Amniotic stem cell (primary cell): ENCODE results near the gene GNB3.

Experiments used
- DNase-seq: peaks from one replicate; lab custom pipeline; 2025; lab: John Stamatoyannopoulos, UW

The GNB3 gene

DNA sequence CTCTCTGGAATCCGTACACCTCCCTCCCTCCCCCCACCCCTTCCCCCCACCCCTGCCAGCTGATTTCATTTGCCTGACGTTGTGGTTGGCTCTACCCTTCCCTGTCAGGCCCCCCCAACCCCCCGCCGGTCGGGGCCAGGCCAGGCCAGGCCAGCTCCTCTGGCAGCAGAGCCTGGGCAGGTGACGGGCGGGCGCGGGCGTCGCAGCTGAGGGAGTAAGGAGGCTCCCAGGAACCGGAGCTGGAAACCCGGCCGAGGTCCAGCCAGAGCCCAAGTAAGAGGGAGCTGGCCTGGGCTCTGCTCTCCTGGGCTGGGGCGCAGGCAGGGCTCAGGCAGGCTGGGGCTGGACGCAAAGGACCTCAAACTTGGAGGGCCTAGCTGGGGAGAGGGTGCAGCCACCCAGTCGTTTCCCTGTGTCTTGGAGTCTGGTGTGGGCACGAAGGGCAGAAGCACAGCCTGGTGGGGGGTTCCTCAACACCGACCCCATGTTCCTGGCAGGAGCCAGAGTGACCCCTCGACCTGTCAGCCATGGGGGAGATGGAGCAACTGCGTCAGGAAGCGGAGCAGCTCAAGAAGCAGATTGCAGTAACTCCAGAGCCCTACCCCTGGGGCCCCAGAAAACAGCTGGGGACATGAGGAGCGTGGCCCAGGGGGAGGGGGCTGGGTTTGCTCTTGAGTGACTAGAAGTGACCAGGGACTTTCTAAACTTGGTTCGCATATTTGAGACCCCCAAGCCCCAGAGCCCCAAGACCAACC lies at the start of gene GNB3:
TSS of gene GNB3 (plus strand) at position 165 of the 755 bp plus-strand sequence. CDS start at position 528, 363 bp downstream.
- DNase-seq: no peak

DNA sequence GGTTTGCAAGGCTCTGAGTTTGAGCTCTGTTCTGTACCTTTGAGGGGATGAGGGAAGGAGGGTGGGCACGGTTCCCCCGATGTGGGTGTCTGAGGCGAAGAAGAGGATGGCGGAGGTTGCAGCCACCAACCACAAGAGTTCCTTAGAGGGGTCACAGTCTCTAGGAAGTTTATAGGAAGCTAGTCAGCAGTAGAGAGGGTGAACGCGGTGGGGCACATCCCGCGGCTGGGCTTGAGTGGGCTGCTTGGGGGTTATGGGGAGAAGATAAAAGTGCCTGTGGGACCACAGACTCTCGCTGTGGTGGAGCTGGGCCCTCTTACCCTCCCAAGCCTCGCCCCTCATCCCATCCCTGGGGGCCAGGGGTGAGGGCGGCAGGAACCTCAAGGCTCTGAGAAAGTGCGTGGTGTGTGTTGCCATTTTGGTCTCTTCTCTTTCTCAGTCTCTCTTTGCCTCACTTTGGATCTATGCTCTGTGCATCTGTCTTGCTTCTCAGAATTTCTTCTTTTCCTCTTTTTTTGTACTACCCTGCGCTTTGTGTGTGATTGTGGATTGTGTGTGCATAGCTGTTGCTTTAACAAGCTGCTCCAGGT lies 48.7 kb upstream of the GNB3 start:
- no peak for DNase-seq

DNA sequence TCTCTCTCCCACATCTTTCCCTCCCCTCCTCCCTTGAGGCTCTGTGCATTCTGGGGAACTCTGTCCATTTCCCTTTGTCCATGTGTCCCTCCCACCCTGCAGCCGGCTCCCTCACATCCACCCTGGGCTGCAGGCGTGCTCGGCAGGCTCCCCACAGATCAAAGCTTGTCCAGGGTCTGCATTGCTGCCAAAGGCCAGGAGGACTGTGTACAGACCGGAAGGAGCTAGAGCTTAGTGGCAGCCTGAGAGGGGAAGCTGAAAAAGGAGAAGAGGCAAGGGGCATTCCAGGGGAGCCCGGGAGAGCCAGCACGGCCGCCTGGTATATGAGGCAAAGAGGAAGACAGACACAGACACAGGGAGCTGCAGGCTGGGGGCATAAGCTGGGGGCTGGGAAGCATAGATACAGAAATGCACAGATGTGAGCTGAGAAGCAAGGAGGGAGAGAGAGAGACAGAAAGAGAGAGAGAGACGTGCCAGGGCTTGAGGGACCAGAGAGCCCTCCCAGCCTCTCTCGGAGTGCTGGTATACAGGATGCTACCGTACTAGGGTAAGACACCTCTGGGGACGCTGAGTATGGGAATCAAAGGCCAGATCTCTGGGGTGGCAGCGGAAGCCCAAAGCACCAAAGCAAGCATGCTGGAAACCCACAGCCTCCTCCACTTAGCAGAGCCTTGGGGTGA lies 48.1 kb upstream of the GNB3 start:
- DNase-seq: no peak

DNA sequence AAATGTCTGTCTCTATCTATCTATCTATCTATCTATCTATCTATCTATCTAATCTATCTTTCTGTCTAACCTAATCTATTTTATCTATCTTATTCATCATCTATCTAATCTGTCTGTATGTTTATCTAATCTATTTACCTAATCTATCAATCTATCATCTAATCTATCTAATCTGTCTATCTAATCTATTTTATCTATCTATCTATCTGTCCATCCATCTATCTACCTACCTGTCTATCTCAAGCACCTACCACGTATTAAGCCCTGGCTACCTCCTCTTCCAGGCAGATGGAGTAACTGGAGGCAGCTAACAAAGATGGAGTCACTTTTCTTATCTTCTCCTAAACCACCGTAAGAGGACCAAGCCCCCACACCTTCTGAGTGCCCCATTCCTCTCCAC lies 45.6 kb upstream of the GNB3 start:
- no peak for DNase-seq

DNA sequence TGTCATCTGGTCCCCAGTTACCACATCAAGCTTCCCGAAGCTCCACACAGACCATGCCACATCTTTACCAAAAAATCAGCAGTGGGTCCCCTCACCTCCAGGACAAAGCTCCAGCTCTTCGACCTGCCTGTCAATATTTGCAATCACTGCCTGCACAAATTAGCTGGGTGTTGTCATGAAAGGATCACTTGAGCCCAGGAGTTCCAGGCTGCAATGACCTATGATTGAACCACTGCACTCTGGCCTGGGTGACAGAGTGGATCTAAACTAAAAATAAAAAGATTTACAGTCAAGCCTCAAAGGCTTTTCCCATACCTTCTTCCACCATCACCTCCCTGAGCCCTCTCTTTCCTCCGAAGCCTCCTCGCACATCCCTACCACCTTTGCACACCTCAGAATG lies 44.1 kb upstream of the GNB3 start:
- no peak for DNase-seq

DNA sequence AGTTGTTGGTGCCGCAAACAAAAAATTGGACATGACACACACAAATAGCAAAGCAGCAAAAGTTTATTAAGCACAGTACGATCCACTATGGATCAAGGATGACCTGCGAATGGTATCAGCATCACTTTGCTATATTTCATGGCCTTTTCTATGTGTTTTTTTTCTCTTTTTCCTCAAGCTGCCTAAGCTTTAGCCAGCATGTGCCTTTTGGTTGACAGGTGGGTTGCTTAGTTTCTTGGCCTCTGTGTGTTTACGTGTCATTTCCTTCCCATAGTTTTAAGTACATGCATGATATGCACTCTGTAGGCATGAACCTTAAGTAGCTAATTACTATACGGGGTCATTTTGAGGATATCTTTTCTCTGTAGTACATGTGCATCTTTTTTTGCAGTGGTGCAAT lies 41.6 kb upstream of the GNB3 start:
- no peak for DNase-seq

DNA sequence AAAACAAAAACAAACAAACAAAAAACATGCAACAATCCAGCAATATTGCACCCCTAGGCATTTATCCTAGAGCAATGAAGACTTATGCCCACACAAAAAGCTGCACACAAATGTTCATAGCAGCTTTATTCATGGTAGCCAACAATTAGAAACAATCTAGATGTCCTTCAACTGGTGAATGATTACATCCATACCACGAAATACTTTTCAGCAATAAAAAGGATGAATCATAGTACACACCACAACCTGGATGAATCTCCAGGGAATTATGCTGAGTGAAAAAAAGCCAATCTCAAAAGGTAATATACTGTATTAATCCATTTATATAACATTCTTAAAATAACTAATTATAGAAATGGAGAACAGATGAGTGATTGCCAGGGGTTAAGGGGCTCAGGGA lies 33.6 kb upstream of the GNB3 start:
- no peak for DNase-seq

DNA sequence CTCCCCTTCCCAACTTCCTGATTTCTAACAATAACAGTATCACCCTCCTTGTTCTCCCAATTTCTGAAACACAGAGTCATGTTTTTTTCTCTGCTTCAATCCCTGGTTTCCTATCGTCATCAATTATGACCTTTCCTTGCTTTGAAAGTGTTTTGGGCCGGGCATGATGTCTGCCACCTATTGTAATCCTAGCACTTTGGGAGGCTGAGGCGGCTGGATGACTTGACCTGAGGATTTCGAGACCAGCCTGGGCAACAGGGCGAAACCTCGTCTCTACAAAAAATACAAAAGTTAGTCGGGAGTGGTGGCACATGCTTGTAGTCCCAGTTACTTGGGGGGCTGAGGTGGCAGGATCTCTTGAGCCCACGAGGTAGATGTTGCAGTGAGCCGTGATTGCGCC lies 31.7 kb upstream of the GNB3 start:
- no peak for DNase-seq

DNA sequence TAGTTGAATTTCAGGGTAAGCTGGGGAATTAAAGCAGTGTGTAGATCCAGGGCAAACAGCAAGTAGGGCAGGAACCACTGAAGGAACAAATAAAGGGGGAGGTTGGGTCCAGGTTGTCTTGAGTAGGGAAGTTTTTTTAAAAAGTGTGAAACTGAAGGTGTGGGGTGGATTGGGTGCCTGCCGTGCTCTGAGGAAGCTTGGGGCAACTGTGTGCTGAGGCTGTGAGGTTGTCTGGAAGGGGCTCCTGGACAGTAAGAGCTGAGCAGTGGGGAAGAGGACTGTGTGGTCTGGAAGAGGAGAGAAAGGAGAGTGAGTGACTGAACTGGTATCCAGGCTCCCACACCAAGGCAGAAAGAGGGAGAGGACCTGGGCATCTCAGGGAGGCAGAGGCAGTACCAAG lies 30.0 kb upstream of the GNB3 start:
- no peak for DNase-seq

DNA sequence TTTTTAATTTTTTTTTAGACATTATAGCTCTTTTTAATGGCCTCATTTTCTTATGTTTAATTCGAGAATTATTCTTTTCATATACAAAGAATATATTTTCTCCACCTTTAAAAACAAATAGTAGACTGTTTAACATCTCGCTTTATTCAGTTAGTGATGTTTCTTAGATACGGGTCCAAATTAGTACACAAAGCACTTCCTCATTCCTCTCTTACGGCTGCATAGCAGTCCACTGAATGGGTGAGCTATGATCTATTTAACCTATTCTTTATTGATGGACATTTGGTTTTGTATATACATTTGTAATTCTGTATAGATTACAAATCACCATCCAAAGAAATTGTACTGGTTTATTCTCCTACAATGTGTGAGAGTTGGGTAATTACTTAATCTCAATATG lies 27.4 kb upstream of the GNB3 start:
- DNase-seq: no peak

DNA sequence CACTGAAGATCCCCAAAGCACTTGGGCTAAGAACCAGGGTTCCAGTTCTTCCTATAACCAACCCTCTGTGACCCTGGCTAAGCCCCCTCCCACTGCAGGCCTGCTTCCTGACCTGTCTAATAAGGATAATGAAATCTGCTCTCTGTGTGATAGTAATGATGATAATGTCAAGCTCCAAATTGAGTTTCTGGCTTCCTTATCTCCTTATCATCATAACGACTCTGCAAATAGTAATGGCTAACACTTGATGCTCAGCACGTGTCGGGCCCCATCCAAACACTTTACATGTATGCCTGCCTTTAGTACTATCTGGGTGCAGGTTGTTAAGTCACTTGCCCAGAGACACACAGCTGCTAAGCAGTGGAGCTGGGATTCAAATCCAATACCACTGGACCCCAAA lies 24.1 kb upstream of the GNB3 start:
- DNase-seq: no peak

DNA sequence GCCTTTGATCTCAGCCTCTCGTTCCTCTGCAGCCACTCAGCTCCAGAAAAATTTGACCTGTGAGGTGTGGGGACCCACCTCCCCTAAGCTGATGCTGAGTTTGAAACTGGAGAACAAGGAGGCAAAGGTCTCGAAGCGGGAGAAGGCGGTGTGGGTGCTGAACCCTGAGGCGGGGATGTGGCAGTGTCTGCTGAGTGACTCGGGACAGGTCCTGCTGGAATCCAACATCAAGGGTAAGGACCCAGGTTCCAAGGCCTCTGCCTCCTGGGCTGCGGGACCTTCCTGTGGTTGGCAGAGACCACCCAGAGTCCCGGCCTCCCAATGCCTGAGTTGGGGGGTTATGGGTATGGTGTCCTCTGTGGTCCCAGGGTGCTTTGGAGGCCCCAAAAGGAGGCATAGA lies 23.6 kb upstream of the GNB3 start:
- no peak for DNase-seq

DNA sequence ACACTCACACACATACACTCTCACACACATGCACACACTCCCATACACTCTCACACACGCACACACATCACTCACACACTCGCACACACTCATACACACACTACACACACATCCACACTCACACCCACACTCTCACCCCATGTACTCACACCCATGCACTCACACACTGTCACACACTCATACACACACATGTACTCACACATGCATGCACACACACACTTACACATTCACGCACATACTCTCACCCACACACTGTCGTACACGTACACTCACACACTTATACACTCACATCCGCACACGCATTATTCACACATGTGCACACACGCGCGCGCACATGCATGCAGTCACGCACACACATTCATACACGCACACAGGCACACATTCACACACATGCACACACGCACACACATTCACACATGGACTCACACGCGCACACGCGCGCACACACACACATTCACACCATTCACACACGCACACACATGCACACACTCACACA lies 23.0 kb upstream of the GNB3 start:
- no peak for DNase-seq

DNA sequence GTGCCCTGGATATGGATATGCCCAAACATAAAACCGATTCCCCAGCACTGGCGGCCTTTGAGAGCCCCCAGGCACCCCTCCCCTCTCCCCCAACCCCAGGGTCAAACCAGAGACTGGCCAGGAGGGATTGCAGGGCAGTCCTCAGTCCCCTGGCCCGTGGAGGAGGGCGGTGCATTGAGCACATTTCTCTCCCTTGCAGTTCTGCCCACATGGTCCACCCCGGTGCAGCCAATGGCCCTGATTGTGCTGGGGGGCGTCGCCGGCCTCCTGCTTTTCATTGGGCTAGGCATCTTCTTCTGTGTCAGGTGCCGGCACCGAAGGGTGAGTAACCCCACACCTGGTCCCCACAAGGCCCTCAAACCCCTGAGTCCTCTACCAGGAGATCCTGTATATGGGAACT lies 22.5 kb upstream of the GNB3 start:
- no peak for DNase-seq

DNA sequence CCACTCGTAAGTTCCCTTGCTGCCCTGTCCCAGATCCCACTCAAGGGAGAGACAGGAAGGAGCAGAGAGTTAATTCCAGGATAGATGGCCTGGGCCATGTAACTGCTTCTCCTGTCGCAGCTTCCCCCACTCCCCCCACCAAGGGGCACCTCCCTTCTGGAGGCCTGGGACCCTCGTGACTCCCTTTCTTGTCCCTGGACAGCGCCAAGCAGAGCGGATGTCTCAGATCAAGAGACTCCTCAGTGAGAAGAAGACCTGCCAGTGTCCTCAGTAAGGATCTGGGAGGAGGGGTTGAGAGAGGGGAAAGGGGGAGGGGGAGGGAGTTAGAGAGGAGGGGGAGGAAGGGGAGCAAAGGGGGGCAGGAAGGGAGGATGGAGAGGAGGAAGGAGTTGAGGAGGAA lies 22.1 kb upstream of the GNB3 start:
- no peak for DNase-seq

DNA sequence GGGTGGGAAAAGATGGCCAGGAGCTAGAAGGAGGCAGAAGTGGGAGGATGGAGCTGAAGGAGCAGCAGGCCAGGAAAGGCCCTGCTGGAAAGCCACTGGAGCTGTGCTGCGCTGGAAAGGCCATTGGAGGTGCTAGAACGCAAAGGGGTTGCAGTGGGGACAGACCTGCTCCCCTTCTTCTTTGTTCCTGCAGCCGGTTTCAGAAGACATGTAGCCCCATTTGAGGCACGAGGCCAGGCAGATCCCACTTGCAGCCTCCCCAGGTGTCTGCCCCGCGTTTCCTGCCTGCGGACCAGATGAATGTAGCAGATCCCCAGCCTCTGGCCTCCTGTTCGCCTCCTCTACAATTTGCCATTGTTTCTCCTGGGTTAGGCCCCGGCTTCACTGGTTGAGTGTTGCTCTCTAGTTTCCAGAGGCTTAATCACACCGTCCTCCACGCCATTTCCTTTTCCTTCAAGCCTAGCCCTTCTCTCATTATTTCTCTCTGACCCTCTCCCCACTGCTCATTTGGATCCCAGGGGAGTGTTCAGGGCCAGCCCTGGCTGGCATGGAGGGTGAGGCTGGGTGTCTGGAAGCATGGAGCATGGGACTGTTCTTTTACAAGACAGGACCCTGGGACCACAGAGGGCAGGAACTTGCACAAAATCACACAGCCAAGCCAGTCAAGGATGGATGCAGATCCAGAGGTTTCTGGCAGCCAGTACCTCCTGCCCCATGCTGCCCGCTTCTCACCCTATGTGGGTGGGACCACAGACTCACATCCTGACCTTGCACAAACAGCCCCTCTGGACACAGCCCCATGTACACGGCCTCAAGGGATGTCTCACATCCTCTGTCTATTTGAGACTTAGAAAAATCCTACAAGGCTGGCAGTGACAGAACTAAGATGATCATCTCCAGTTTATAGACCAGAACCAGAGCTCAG lies 21.4 kb upstream of the GNB3 start:
- no peak for DNase-seq

DNA sequence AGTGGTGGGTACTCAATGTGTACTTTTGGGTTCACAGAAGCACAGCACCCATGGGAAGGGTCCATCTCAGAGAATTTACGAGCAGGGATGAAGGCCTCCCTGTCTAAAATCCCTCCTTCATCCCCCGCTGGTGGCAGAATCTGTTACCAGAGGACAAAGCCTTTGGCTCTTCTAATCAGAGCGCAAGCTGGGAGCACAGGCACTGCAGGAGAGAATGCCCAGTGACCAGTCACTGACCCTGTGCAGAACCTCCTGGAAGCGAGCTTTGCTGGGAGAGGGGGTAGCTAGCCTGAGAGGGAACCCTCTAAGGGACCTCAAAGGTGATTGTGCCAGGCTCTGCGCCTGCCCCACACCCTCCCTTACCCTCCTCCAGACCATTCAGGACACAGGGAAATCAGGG lies 20.6 kb upstream of the GNB3 start:
- DNase-seq: no peak

DNA sequence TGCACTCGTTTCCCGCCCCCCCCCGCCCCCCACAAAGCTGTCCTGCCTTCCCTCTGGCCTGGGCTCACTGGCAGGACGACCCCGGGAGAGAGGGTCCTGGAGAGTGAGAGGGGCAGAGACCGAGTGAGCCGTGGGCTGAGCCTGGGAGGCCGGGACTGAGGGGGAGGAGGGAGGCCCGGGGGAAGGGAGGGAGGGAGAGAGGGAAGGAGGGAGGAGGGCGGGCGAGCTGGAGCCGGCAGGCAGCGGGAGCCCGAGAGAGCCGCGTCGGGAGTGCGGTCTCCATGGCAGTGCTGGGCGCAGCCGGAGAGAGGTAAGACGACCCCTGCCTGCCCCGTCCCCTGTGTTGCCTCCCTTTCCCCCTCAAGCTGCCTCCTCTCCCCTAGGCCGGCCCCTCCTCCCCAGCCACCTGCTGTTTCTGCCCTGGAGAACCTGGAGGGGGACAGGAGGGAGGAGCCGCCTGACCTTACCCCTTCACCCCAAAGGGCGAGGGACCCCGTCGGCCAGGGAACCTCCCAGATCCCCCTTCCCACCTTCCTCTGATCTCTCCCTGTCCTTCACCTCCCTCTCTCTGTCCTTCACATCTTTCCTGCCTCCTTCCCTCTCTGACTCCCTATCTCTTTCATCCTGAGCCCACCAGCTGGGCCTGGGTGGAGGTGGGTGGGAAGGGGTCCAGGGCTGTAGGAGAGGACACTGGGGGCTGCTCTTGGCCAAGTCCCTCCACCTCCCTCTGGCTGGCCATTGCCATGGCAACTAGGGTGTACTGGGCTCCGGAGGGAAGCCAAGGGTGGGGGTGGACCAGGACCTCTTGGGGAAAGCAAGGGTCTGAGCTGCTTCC lies 18.9 kb upstream of the GNB3 start, which contains the start of gene GPR162:
TSS of gene GPR162 (plus strand) at position 231 of the 835 bp plus-strand sequence. CDS start 2,078 bp downstream, outside the sequence.
- DNase-seq: peak; percentile 47

DNA sequence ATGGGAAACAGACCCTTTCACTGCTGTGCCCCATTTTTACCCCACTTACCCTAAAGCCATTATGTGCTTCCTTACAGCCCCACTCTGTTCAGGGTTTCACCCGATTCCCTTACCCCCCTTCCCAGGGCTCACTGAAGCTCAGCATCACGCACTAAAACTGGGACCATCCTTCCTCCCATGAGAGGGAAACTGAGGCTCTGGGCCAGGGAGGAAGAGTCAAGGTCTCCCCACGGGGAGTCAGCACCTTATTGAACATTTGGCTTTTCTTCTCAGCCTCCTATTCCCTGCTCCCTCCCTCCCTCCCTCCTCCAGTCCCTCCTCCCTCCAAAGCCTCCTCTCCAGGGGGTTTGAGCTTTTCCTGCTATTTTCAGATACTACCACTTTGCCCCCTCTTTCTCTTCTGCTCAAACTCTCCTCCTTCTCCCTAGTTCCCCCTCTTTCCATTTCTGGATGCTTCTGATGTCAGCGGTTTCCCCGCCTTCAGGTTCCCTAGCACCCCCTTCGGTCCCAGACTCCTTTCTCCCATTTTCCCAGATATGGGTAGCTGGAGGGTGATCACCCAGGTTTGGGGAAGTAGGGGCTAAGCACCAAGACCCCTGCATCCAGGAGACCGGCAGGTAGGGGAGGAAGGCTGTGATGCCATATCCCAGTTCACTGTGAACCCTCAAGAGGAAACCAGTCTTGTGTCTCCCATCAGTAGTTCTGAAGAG lies 18.1 kb upstream of the GNB3 start:
- no peak for DNase-seq
